ENCODE data around the gene ATP1B1.

- TF ChIP-seq EZH2 (IDR thresholded peaks at IDR 0.05; ENCODE audit: insufficient read depth, poor library complexity, severe bottlenecking): no peak
- TF ChIP-seq EZH2phosphoT487 (IDR thresholded peaks at IDR 0.05; ENCODE audit: insufficient read depth, low read depth): no peak
Observed at GRCh38 chr1:169091480-169091941, 15.0 kb upstream of the ATP1B1 start.

Data from GM23248 (cell line).